Measurements from ENCODE around the gene PIGZ.

The PIGZ gene

GRCh38 chr3:196981657-196982056 is 13.0 kb upstream of the PIGZ start:
- no peak for DNase-seq (ENCODE audit: low read depth)

GRCh38 chr3:196979545-196979944 is 10.9 kb upstream of the PIGZ start:
- DNase-seq (ENCODE audit: low read depth), result peak; percentile 29

GRCh38 chr3:196976941-196977340 is 8.3 kb upstream of the PIGZ start:
- DNase-seq (ENCODE audit: low read depth), result no peak

- DNase-seq (ENCODE audit: low read depth), result no peak
Observed at GRCh38 chr3:196975349-196975748, 6.7 kb upstream of the PIGZ start.

GRCh38 chr3:196974661-196975060 is 6.0 kb upstream of the PIGZ start:
- DNase-seq (ENCODE audit: low read depth), result no peak

- DNase-seq (ENCODE audit: low read depth), result no peak
Observed at GRCh38 chr3:196971094-196971698, 2.6 kb upstream of the PIGZ start.

GRCh38 chr3:196970547-196971093 is 2.0 kb upstream of the PIGZ start:
- DNase-seq (ENCODE audit: low read depth), result no peak

- no peak for DNase-seq (ENCODE audit: low read depth)
Observed at GRCh38 chr3:196969660-196970546, 1.3 kb upstream of the PIGZ start.

GRCh38 chr3:196969134-196969659 is 564 bp upstream of the PIGZ start:
- no peak for DNase-seq (ENCODE audit: low read depth)

GRCh38 chr3:196967412-196968232 is 1.0 kb downstream of the PIGZ start:
- DNase-seq (ENCODE audit: low read depth), result no peak

- no peak for DNase-seq (ENCODE audit: low read depth)
Observed at GRCh38 chr3:196966526-196967401, 1.9 kb downstream of the PIGZ start.

GRCh38 chr3:196965804-196966173 is 2.8 kb downstream of the PIGZ start:
- no peak for DNase-seq (ENCODE audit: low read depth)

GRCh38 chr3:196965112-196965803 is 3.4 kb downstream of the PIGZ start:
- no peak for DNase-seq (ENCODE audit: low read depth)

GRCh38 chr3:196963631-196963953 is 5.0 kb downstream of the PIGZ start:
- DNase-seq (ENCODE audit: low read depth), result no peak

GRCh38 chr3:196962930-196963630 is 5.6 kb downstream of the PIGZ start:
- no peak for DNase-seq (ENCODE audit: low read depth)

- no peak for DNase-seq (ENCODE audit: low read depth)
Observed at GRCh38 chr3:196962108-196962929, 6.3 kb downstream of the PIGZ start.

GRCh38 chr3:196954832-196955231 is 13.8 kb downstream of the PIGZ start:
- no peak for DNase-seq (ENCODE audit: low read depth)

GRCh38 chr3:196951371-196951770 is 17.3 kb downstream of the PIGZ start:
- DNase-seq (ENCODE audit: low read depth), result no peak

GRCh38 chr3:196949750-196950149 is 18.9 kb downstream of the PIGZ start:
- DNase-seq (ENCODE audit: low read depth), result no peak

All from fibroblast of the conjunctiva (primary cell).